Trophoblast cell (in vitro differentiated cells and primary cell): ENCODE data around the gene SLIT3.

ENCODE experiments used
- DNase-seq, 2 donors: peaks; one replicate each; pipeline ENCODE4 v3.0.0-alpha.2; 2016
- H2AFZ ChIP-seq: 2 replicates; pipeline ENCODE4 v1.6.1; 2013; ENCODE audit warnings: low read length, moderate library complexity, mild to moderate bottlenecking; ENCODE audit not compliant: insufficient read depth, poor library complexity
- H2AK5ac ChIP-seq: 2 replicates; pipeline ENCODE4 v1.6.1; 2013; ENCODE audit warnings: mild to moderate bottlenecking, low read length
- H2BK120ac ChIP-seq: 2 replicates; pipeline ENCODE4 v1.6.1; 2013; ENCODE audit warnings: low read length, mild to moderate bottlenecking, moderate library complexity; ENCODE audit not compliant: insufficient read depth, poor library complexity
- H2BK12ac ChIP-seq: 2 replicates; pipeline ENCODE4 v1.6.1; 2013; ENCODE audit warnings: mild to moderate bottlenecking, low read length, moderate library complexity
- H2BK5ac ChIP-seq: 2 replicates; pipeline ENCODE4 v1.6.1; 2013; ENCODE audit warnings: low read length, low read depth, moderate library complexity, mild to moderate bottlenecking; ENCODE audit not compliant: poor library complexity
- H3K14ac ChIP-seq: 2 replicates; pipeline ENCODE4 v1.6.1; 2013; ENCODE audit warnings: mild to moderate bottlenecking, low read length
- H3K18ac ChIP-seq: 2 replicates; pipeline ENCODE4 v1.6.1; 2013; ENCODE audit warnings: mild to moderate bottlenecking, low read length
- H3K23ac ChIP-seq: 2 replicates; pipeline ENCODE4 v1.6.1; 2013; ENCODE audit warnings: low read length
- H3K27ac ChIP-seq: 2 replicates; pipeline ENCODE4 v1.5.1; 2013; ENCODE audit warnings: low read depth, mild to moderate bottlenecking, inconsistent platforms, low read length, moderate library complexity
- H3K27me3 ChIP-seq: 2 replicates; pipeline ENCODE4 v1.6.1; 2013; ENCODE audit warnings: inconsistent platforms, mild to moderate bottlenecking, low read length, moderate library complexity; ENCODE audit not compliant: insufficient read depth
- H3K36me3 ChIP-seq, 2 experiments: 1 replicate in 1 of 2; 2 replicates in 1 of 2; pipeline ENCODE4 v1.6.1; 2013; ENCODE audit warnings: low read length in 2 of 2, mild to moderate bottlenecking in 2 of 2, moderate library complexity in 1 of 2; ENCODE audit not compliant: insufficient read depth in 2 of 2, control insufficient read depth in 1 of 2
- H3K4ac ChIP-seq: 2 replicates; pipeline ENCODE4 v1.6.1; 2013; ENCODE audit warnings: low read depth, mild to moderate bottlenecking, low read length, moderate library complexity
- H3K4me1 ChIP-seq, 2 experiments: 1 replicate in 1 of 2; 2 replicates in 1 of 2; pipeline ENCODE4 v1.6.1; 2013; ENCODE audit warnings: low read length in 2 of 2, mild to moderate bottlenecking in 2 of 2, moderate library complexity in 1 of 2; ENCODE audit not compliant: insufficient read depth in 2 of 2, control insufficient read depth in 1 of 2
- H3K4me2 ChIP-seq: 2 replicates; pipeline ENCODE4 v1.6.1; 2013; ENCODE audit warnings: inconsistent platforms, mild to moderate bottlenecking, low read length, moderate library complexity
- H3K4me3 ChIP-seq: 2 replicates; pipeline ENCODE4 v1.5.1; 2013; ENCODE audit warnings: mild to moderate bottlenecking, low read depth, low read length, inconsistent platforms
- H3K79me1 ChIP-seq: one replicate; pipeline ENCODE4 v1.6.1; 2013; ENCODE audit warnings: low read length
- H3K79me2 ChIP-seq: 2 replicates; pipeline ENCODE4 v1.6.1; 2013; ENCODE audit warnings: low read length, mild to moderate bottlenecking; ENCODE audit not compliant: control insufficient read depth, insufficient read depth, poor library complexity
- H3K9ac ChIP-seq: 2 replicates; pipeline ENCODE4 v1.6.1; 2013; ENCODE audit warnings: mild to moderate bottlenecking, low read length
- H3K9me3 ChIP-seq: 2 replicates; pipeline ENCODE4 v1.6.1; 2013; ENCODE audit warnings: low read depth, mild to moderate bottlenecking, control low read depth, inconsistent platforms, low read length; ENCODE audit not compliant: insufficient read depth
- H4K12ac ChIP-seq: 2 replicates; pipeline ENCODE4 v1.6.1; 2013; ENCODE audit warnings: low read depth, mild to moderate bottlenecking, low read length, moderate library complexity
- H4K8ac ChIP-seq: 2 replicates; pipeline ENCODE4 v1.6.1; 2013; ENCODE audit warnings: low read depth, mild to moderate bottlenecking, low read length, moderate library complexity
- H4K91ac ChIP-seq: one replicate; pipeline ENCODE4 v1.6.1; 2013; ENCODE audit warnings: low read depth, mild to moderate bottlenecking, low read length, moderate library complexity
- WGBS: extraction: QIAGEN DNeasy Blood & Tissue Kit; methylation state at CpG from one replicate; pipeline ENCODE4 v1.1.7; 2013; ENCODE audit warnings: missing lambda C conversion rate; ENCODE audit not compliant: insufficient read length, insufficient coverage; ENCODE audit errors: extremely low coverage; 5-methylcytosine and 5-hydroxymethylcytosine counted together

SLIT3 gene

GRCh38 chr5:169070413-169070812 is 230.5 kb downstream of the SLIT3 start:
- DNase-seq, result no peak
- Histone ChIP-seq H3K4me2 (no peak overlapping the region), H2AK5ac (no peak overlapping the region), H2BK5ac (no peak overlapping the region), H3K14ac (no peak overlapping the region), H4K8ac (no peak overlapping the region), H3K79me2 (no peaks in the 10 kb centered on the region), H3K9ac (no peak overlapping the region), H3K27ac (no peak overlapping the region), H3K4me1 (peaks cover 1 to 2% of the 10 kb centered on the region in 2 experiments), H3K9me3 (peaks cover 3% of the 10 kb centered on the region), H3K79me1 (no peaks in the 10 kb centered on the region), H3K4ac (no peak overlapping the region), H2BK120ac (no peak overlapping the region), H3K4me3 (no peak overlapping the region), H3K23ac (no peak overlapping the region), H3K36me3 (peaks cover 3 to 7% of the 10 kb centered on the region in 2 experiments), H4K12ac (no peak overlapping the region), H2AFZ (no peak overlapping the region), H2BK12ac (no peak overlapping the region), H3K27me3 (no peaks in the 10 kb centered on the region), H3K18ac (no peak overlapping the region), H4K91ac (no peak overlapping the region)
- WGBS, result no CpG with 5 or more reads among the region's 4 CpGs

- no peak overlapping the region for H4K91ac ChIP-seq
- H3K18ac ChIP-seq, result no peak overlapping the region
- H3K4me2 ChIP-seq, result no peak overlapping the region
- no CpG with 5 or more reads among the region's 2 CpGs for WGBS
- H3K79me1 ChIP-seq, result no peaks in the 10 kb centered on the region
- H2BK5ac ChIP-seq, result no peak overlapping the region
- no peak overlapping the region for H3K23ac ChIP-seq
- H3K14ac ChIP-seq, result no peak overlapping the region
- no peak overlapping the region for H2AK5ac ChIP-seq
- no peak overlapping the region for H2BK12ac ChIP-seq
- peaks cover 0 to 3% of the 10 kb centered on the region in 2 experiments for H3K36me3 ChIP-seq
- H4K8ac ChIP-seq, result no peak overlapping the region
- H2AFZ ChIP-seq, result no peak overlapping the region
- no peak overlapping the region for H3K27ac ChIP-seq
- H2BK120ac ChIP-seq, result no peak overlapping the region
- H3K79me2 ChIP-seq, result no peaks in the 10 kb centered on the region
- no peaks in the 10 kb centered on the region for H3K27me3 ChIP-seq
- no peak overlapping the region for H4K12ac ChIP-seq
- DNase-seq, result no peak
- no peak overlapping the region for H3K4ac ChIP-seq
- H3K4me1 ChIP-seq, result peaks cover 10 to 11% of the 10 kb centered on the region in 2 experiments
- no peak overlapping the region for H3K4me3 ChIP-seq
- no peak overlapping the region for H3K9ac ChIP-seq
- H3K9me3 ChIP-seq, result peaks cover 1% of the 10 kb centered on the region
Observed at GRCh38 chr5:169067751-169068173, 233.2 kb downstream of the SLIT3 start.

GRCh38 chr5:169065400-169065799 is 235.5 kb downstream of the SLIT3 start:
- H2BK12ac ChIP-seq, result no peak overlapping the region
- no peaks in the 10 kb centered on the region for H3K27me3 ChIP-seq
- H3K18ac ChIP-seq, result no peak overlapping the region
- H3K23ac ChIP-seq, result no peak overlapping the region
- H3K9me3 ChIP-seq, result no peaks in the 10 kb centered on the region
- no peak overlapping the region for H4K8ac ChIP-seq
- H2BK120ac ChIP-seq, result no peak overlapping the region
- peak in 1 of 2 donors; percentile 23 for DNase-seq
- H3K36me3 ChIP-seq, result peaks cover 2 to 3% of the 10 kb centered on the region in 2 experiments
- H3K4me1 ChIP-seq, result peaks cover 13 to 14% of the 10 kb centered on the region in 2 experiments
- WGBS, result no CpG with 5 or more reads among the region's 5 CpGs
- H3K4ac ChIP-seq, result no peak overlapping the region
- H3K79me2 ChIP-seq, result no peaks in the 10 kb centered on the region
- no peak overlapping the region for H4K12ac ChIP-seq
- no peak overlapping the region for H3K4me3 ChIP-seq
- H3K14ac ChIP-seq, result no peak overlapping the region
- no peak overlapping the region for H4K91ac ChIP-seq
- no peak overlapping the region for H2AK5ac ChIP-seq
- H3K79me1 ChIP-seq, result peaks cover 2% of the 10 kb centered on the region
- no peak overlapping the region for H2BK5ac ChIP-seq
- no peak overlapping the region for H3K27ac ChIP-seq
- H3K4me2 ChIP-seq, result no peak overlapping the region
- no peak overlapping the region for H2AFZ ChIP-seq
- no peak overlapping the region for H3K9ac ChIP-seq

GRCh38 chr5:169064093-169064492 is 236.8 kb downstream of the SLIT3 start:
- Histone ChIP-seq H3K18ac (no peak overlapping the region), H2BK5ac (no peak overlapping the region), H3K4ac (no peak overlapping the region), H3K23ac (no peak overlapping the region), H3K36me3 (peaks cover 3 to 4% of the 10 kb centered on the region in 2 experiments), H3K9ac (no peak overlapping the region), H3K4me1 (peaks cover 13 to 14% of the 10 kb centered on the region in 2 experiments), H4K91ac (no peak overlapping the region), H2BK120ac (no peak overlapping the region), H4K8ac (no peak overlapping the region), H3K79me1 (peaks cover 2% of the 10 kb centered on the region), H2AFZ (no peak overlapping the region), H3K9me3 (no peaks in the 10 kb centered on the region), H3K27ac (no peak overlapping the region), H3K14ac (no peak overlapping the region), H3K4me2 (no peak overlapping the region), H2AK5ac (no peak overlapping the region), H4K12ac (no peak overlapping the region), H3K79me2 (no peaks in the 10 kb centered on the region), H3K4me3 (no peak overlapping the region), H2BK12ac (no peak overlapping the region), H3K27me3 (no peaks in the 10 kb centered on the region)
- WGBS, result no CpG with 5 or more reads among the region's 3 CpGs
- DNase-seq, result no peak
